ENCODE results near the gene KRTAP12-2. TPM values are rescaled to one million over a fixed set of nuclear protein-coding genes. Genes with fewer than 3 reads are reported as not detected.

KRTAP12-2 gene
- total RNA-seq, 4 donors from 2014 or later, result not detected

DNA sequence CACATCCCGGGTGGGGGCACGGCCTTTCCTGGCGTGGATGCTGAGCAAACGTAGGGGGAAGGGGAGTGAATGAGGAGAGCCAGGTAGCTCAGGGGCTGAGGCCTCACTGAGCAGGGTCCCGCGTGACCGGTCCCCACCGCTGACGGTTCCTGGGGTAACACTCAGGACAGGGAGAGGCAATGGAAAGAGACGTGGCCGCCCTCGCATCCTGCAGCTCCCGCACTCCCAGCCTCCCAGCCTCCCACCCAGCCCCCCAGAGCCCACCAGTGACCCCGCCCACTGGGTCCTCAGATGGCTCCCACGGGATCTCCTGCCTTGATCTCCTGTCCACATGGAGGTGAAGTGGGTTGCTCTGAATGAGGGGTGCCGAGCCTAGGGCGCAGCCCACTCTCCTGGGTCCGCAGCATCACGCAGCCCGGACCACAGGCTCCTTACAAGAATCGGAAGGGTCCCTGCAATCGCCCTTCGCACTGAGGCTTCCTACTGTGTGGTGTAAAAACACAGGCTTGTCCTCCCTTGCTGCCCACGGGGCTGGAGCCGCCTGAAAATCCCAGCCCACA is 42.2 kb upstream of the KRTAP12-2 start:
- no peak overlapping the region for H3K4me3 ChIP-seq
- no peak overlapping the region for H3K27ac ChIP-seq (replicated peaks in 1 of 4)
- H3K36me3 ChIP-seq, result no peaks in the 10 kb centered on the region
- TF ChIP-seq, protein P1, sequence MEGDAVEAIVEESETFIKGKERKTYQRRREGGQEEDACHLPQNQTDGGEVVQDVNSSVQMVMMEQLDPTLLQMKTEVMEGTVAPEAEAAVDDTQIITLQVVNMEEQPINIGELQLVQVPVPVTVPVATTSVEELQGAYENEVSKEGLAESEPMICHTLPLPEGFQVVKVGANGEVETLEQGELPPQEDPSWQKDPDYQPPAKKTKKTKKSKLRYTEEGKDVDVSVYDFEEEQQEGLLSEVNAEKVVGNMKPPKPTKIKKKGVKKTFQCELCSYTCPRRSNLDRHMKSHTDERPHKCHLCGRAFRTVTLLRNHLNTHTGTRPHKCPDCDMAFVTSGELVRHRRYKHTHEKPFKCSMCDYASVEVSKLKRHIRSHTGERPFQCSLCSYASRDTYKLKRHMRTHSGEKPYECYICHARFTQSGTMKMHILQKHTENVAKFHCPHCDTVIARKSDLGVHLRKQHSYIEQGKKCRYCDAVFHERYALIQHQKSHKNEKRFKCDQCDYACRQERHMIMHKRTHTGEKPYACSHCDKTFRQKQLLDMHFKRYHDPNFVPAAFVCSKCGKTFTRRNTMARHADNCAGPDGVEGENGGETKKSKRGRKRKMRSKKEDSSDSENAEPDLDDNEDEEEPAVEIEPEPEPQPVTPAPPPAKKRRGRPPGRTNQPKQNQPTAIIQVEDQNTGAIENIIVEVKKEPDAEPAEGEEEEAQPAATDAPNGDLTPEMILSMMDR (IDR thresholded peaks at IDR 0.05), result no peak
- TF ChIP-seq POLR2AphosphoS5 (IDR thresholded peaks at IDR 0.05) (no peak), EP300 (IDR thresholded peaks at IDR 0.05) (no peak), POLR2A (IDR thresholded peaks at IDR 0.05; ENCODE audit: low read depth) (no peak)
- H3K4me1 ChIP-seq, result peaks cover 2 to 45% (median 24%) of the 10 kb centered on the region in 4 donors
- intact Hi-C loops (cut with DNase I), result no loop called here
- no peaks in the 10 kb centered on the region for H3K9me3 ChIP-seq
- H3K27me3 ChIP-seq, result peaks cover 8 to 94% (median 63%) of the 10 kb centered on the region in 4 donors
- no peak for DNase-seq (ENCODE audit: extremely low spot score)
- 32% methylated on average over 5 of the region's 25 CpGs for WGBS

GRCh38 chr21:44708213-44708865 is 41.6 kb upstream of the KRTAP12-2 start:
- TF ChIP-seq POLR2AphosphoS5 (IDR thresholded peaks at IDR 0.05) (no peak), POLR2A (IDR thresholded peaks at IDR 0.05; ENCODE audit: low read depth) (no peak), EP300 (IDR thresholded peaks at IDR 0.05) (no peak)
- TF ChIP-seq, protein P1 (IDR thresholded peaks at IDR 0.05), result no peak
- intact Hi-C loops (cut with DNase I), result no loop called here

GRCh38 chr21:44706706-44707581 is 40.2 kb upstream of the KRTAP12-2 start:
- Histone ChIP-seq H3K4me1 (peaks cover 2 to 43% (median 24%) of the 10 kb centered on the region in 4 donors), H3K36me3 (no peaks in the 10 kb centered on the region), H3K9me3 (no peaks in the 10 kb centered on the region), H3K27me3 (peaks cover 8 to 94% (median 60%) of the 10 kb centered on the region in 4 donors), H3K27ac (replicated peaks in 1 of 4) (no peak overlapping the region), H3K4me3 (no peak overlapping the region)
- no peak for TF ChIP-seq EP300 (IDR thresholded peaks at IDR 0.05)
- TF ChIP-seq, protein P1 (IDR thresholded peaks at IDR 0.05), result no peak
- no peak for TF ChIP-seq POLR2AphosphoS5 (IDR thresholded peaks at IDR 0.05)
- no peak for TF ChIP-seq POLR2A (IDR thresholded peaks at IDR 0.05; ENCODE audit: low read depth)
- intact Hi-C loops (cut with DNase I), result no loop called here
- WGBS, result 9% methylated on average over 19 of the region's 46 CpGs
- DNase-seq (ENCODE audit: extremely low spot score), result no peak

More at GRCh38 chr21:44708213-44708865, 41.6 kb upstream of the KRTAP12-2 start:
- H3K27me3 ChIP-seq, result peaks cover 8 to 94% (median 65%) of the 10 kb centered on the region in 4 donors
- H3K27ac ChIP-seq (replicated peaks in 1 of 4), result no peak overlapping the region
- no peaks in the 10 kb centered on the region for H3K36me3 ChIP-seq
- DNase-seq (ENCODE audit: extremely low spot score), result no peak
- WGBS, result 8% methylated on average over 9 of the region's 13 CpGs
- H3K9me3 ChIP-seq, result no peaks in the 10 kb centered on the region
- no peak overlapping the region for H3K4me3 ChIP-seq
- peaks cover 2 to 45% (median 24%) of the 10 kb centered on the region in 4 donors for H3K4me1 ChIP-seq

GRCh38 chr21:44706026-44706705 is 39.4 kb upstream of the KRTAP12-2 start:
- Histone ChIP-seq H3K4me1 (peaks cover 2 to 35% (median 18%) of the 10 kb centered on the region in 4 donors), H3K27ac (replicated peaks in 1 of 4) (no peak overlapping the region), H3K36me3 (no peaks in the 10 kb centered on the region), H3K4me3 (no peak overlapping the region), H3K27me3 (peaks cover 8 to 94% (median 55%) of the 10 kb centered on the region in 4 donors), H3K9me3 (no peaks in the 10 kb centered on the region)
- no peak for DNase-seq (ENCODE audit: extremely low spot score)
- intact Hi-C loops (cut with DNase I), result no loop called here
- WGBS, result 8% methylated on average over 32 of the region's 54 CpGs
- TF ChIP-seq EP300 (IDR thresholded peaks at IDR 0.05) (no peak), POLR2AphosphoS5 (IDR thresholded peaks at IDR 0.05) (no peak), POLR2A (IDR thresholded peaks at IDR 0.05; ENCODE audit: low read depth) (no peak)
- TF ChIP-seq, protein P1 (IDR thresholded peaks at IDR 0.05), result no peak
